Fibroblast of pulmonary artery (primary cell): ENCODE measurements around the gene ADIPOR1.
"Not testable (repeated sequence)": the region's sequence is repeated elsewhere in the genome, so short reads cannot be mapped to it uniquely, and the experiment has no call there.

ENCODE experiments used
- DNase-seq: peaks from one replicate; pipeline ENCODE4 v3.0.0-alpha.2; 2010; ENCODE audit warnings: low read depth
- H3K4me3 ChIP-seq: replicated peaks from 2 replicates; pipeline ENCODE4 v1.5.1; 2011; ENCODE audit warnings: low read depth, mild to moderate bottlenecking, control low read depth, low read length, moderate library complexity
- CTCF ChIP-seq: IDR thresholded peaks from 2 replicates; pipeline ENCODE4 v1.5.1; 2011; ENCODE audit warnings: mild to moderate bottlenecking, control low read depth, low read length, inconsistent platforms; ENCODE audit errors: missing control alignments

ADIPOR1 gene

GRCh38 chr1:202935844-202936243 lies 22.3 kb downstream of the ADIPOR1 start:
- no peak for TF ChIP-seq CTCF
- no peak overlapping the region for H3K4me3 ChIP-seq
- DNase-seq: no peak

GRCh38 chr1:202934755-202935154 lies 23.4 kb downstream of the ADIPOR1 start:
- no peak for TF ChIP-seq CTCF
- DNase-seq: no peak
- H3K4me3 ChIP-seq: no peak overlapping the region

GRCh38 chr1:202932476-202932875 lies 25.6 kb downstream of the ADIPOR1 start:
- no peak for DNase-seq
- TF ChIP-seq CTCF: no peak
- H3K4me3 ChIP-seq: no peak overlapping the region

GRCh38 chr1:202926581-202927491 lies 31.3 kb downstream of the ADIPOR1 start, which contains the start of gene KLHL12:
KLHL12 (minus strand) TSS chr1:202927234; CDS start chr1:202925162, 2,072 bp downstream.
- H3K4me3 ChIP-seq: peak within 1 kb of the TSS; percentile 89
- TF ChIP-seq CTCF: peak; percentile 55
- peak; percentile 98 for DNase-seq

GRCh38 chr1:202923533-202923932 lies 34.6 kb downstream of the ADIPOR1 start:
- no peak for DNase-seq
- H3K4me3 ChIP-seq: no peak overlapping the region
- no peak for TF ChIP-seq CTCF

- no peak for DNase-seq
- no peak for TF ChIP-seq CTCF
- H3K4me3 ChIP-seq: no peak overlapping the region
These were observed 38.5 kb downstream of the ADIPOR1 start for GRCh38 chr1:202919615-202920014.

GRCh38 chr1:202915146-202915545 lies 43.0 kb downstream of the ADIPOR1 start:
- no peak for DNase-seq
- H3K4me3 ChIP-seq: no peak overlapping the region
- TF ChIP-seq CTCF: no peak

- not testable (repeated sequence) for DNase-seq, H3K4me3 ChIP-seq
These were observed 45.6 kb downstream of the ADIPOR1 start for GRCh38 chr1:202912476-202912875.
